Mucosa of gallbladder (tissue), 1 donor: ENCODE data around the gene CCSER1. TPM values are rescaled to one million over a fixed set of nuclear protein-coding genes. Genes with fewer than 3 reads are reported as not detected.
"Not testable (repeated sequence)": the region's sequence is repeated elsewhere in the genome, so short reads cannot be mapped to it uniquely, and the experiment has no call there.

Experiments used
- DNase-seq: peaks from one replicate; pipeline ENCODE4 v3.0.0-alpha.2; 2020; ENCODE audit warnings: low spot score
- total RNA-seq: library from RNA; stranded (reverse); gene quantifications from one replicate; pipeline ENCODE4 v1.2.1, GENCODE V29; 2021
- donor health status: DM: no; HTN: no; CAD: no.

The CCSER1 gene
- total RNA-seq, 1 donor from 2014 or later = 5.4 TPM

DNA sequence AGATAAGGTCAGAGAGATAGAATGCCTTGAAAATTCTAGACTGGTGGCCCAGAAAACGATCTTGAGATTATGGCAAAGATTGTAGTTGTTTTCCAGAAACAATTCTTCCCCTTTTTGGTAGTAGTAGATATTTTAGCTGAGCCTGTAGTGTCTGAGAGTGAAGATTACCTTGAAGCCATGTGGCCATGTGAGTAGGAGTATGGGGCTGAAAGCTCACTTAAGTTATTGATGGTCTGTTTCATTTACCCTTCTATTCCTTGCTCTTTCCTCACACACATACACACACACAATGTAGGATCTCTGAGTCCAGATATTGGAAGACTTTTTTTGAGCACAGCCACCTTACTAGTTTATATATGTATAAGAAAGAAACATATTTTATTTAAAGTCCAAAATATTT, 1234.9 kb downstream of the CCSER1 start:
- DNase-seq = no peak

DNA sequence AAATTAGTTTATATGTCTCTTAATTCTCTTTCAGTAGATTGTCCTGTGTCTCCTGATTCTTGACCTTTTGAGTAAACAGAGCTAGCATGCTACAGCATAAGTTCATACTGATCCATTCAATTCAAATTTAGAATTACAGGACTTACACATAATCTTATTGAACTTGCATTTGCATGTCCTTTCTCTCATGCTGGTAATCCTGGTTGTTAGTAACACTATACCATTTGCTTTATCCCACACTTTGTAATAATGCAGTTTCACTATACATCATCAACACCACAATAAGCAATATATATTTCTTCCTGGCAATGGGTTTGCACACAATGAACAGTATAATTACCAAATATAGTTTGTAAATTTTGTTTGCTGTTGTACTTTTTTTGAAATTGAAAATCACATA, 1239.4 kb downstream of the CCSER1 start:
- DNase-seq = no peak

DNA sequence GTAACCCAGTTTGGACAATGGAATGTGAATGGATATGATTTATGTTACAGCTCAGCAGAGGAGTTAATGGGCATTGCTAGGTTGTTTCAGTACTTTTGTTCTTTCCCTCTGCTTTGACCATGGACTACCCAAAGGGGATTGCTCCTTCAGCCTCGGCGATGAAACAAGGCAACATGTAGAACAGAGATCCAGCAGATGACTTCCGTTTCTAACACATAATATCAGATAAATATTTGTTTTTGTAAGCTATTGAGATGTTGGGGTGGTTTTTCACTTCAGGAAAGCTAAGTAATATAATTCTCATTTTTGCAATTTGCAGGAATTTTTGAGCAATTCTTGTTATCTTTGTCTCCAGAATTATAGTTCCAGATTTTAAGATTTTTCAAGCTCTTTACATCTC, 1241.9 kb downstream of the CCSER1 start:
- no peak for DNase-seq

DNA sequence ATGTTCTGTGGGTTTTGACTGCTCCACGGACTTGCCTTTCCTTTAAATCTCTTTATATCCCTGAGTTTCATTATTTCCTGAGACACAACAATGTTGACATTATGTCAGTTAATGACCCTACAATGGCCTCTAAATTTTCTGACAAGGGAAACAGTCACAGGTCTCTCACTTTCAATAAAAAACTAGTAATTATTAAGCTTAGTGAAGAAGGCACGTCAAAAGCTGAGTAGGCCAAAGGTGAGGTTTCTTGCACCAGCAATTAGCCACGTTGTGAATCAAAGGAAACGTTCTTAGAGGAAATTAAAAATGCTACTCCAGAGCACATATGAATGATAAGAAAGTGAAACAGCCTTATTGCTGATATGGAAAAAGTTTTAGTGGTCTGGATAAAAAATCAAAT, 1246.4 kb downstream of the CCSER1 start:
- no peak for DNase-seq

DNA sequence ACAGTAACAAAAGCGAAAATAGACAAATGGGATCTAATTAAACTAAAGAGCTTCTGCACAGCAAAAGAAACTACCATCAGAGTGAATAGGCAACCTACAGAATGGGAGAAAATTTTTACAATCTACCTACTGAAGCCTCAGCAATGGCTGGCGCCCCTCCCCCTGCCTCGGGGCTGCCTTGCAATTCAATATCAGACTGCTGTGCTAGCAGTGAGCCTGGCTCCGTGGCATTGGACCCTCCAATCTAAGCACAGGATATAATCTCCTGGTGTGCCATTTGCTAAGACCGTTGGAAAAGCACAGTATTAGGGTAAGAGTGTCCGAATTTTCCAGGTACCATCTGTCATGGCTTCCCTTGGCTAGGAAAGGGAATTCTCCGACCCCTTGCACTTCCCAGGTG, 1278.2 kb downstream of the CCSER1 start:
- DNase-seq = not testable (repeated sequence)

DNA sequence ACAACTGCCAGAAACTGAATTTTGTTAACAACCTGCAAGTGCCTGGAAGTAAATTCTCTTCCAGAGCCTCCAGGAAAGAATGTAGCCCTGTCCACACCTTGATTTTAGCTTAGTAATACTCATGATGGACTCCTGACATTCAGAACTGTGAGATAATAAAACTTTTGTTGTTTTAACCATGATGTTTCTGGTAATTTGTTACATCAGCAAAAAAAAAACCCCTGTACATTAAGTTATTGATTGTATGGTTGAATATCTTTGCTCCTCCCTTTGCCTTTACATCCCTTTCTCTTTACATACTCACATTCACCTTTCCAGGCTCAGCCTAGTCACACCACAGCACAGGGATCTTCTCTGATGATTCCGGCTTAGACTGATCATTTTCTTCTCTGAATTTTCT, 1294.8 kb downstream of the CCSER1 start:
- DNase-seq = no peak

DNA sequence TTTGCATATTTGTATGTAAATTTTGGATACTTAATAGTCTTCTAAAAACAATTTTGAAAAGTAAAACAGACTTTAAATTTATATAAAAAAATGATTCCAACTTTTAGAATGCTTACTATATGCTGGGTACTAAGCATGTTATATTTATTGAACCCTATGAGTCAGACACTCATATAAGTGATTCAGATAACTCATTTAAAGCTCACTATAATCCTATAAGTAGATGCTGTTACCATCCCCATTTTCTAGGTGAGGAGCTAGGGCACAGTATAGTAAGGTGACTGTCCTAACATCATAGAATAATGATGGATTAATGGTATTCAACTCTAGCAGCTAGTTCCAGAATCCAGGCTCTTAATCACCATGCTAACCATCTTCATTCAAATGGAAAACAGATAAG, 1299.5 kb downstream of the CCSER1 start:
- no peak for DNase-seq

DNA sequence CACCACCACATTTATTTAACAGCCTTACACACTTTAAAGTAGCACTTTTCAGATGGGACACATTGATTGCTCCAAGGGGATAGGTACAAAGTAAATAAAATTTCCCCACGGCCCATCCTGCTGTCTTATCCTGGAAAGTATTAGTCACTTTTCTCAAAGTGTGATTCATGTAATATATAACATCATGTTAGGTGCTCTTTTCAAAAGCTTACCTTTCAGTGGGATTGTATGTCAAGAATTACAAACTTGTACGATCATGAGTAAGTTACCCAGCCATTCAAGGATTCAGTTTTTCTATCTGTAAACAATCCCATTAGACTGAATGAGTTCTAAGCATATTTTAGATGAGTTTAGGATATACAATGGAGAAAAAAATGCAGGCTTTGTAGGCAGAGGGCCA, 1300.0 kb downstream of the CCSER1 start:
- no peak for DNase-seq

DNA sequence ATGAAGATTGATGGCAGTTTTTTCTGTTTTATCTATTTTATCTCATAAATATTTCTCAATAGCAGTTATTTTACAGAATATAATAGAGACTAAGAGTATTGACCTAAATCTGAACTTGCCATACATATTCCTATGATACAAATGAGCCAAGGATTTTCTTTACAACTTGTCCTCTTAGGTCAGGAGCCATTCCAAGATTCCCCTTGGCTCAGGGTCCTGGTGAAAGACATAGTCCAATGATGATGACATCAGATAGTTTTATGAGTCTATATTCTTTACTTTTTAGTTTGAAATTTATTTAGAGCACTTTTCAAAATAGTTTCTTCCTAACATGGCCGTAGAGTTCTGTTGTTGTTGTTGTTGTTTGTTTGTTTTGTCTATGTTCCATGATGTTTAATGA, 1307.4 kb downstream of the CCSER1 start:
- no peak for DNase-seq

DNA sequence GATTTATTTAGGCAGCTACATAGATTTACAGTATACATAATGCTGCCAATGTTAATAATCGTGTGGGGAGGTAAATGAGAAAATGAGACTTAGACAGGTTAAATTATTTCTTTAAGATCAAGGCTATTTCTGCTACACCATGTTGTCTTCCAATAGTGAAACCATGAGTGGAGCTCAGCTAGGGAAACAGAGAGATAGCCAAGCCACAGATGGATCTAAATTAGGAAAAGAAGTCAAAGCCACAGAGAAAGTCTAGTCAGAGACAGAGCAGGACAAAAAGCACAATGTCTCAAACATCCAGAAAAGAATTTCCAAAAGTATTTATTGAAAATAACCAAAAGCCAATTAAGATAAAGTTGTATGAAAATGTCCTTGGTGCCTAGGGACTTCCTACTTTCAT, 1309.4 kb downstream of the CCSER1 start:
- DNase-seq = no peak

DNA sequence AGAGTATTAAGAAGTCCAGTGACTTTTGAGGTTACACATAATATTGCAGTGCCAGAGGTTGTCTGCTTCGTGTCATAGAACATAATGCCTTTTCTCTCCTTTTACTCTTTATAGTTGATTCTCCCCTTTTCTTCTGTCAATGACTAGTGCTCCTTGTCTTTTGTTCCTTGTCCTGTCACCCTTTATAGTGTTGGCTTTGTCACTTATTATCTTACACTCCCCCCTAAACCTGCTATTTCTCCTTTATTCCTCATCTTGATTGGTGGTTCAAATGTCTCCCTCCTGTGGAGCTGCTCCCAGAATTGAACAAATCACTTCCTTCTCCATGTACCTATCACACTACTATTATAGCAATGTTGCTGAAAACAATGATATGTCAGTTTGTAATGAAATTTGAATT, 1320.0 kb downstream of the CCSER1 start:
- no peak for DNase-seq

DNA sequence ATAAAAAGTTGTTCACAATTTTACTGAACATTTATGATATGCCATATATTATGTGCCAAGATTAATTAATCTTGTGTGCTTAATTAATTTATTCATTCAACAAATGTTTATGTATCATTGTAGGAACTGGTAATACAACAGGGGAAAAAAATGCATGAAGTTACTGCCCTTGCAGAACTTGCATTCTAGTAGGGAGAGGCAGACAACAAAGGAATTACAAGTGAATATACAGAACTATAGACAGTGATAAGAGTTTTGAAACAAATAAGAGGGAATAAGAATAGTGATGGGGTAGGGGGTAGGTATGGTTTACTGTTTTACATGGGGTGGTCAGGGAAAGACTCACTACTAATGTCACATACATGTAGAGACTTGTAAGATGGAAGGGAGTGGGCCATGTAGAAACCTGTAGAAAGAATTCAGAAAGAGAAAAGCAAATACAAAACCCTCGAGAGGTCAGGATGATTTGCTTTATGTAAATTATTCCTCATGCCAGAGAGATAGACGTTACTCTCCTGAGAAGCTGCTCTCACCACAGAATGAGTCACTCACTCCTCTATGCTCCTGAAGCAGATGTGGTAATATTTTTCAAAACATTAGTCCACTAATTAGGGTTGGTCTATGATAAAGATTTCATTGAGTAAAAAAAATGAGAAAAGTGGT, 1321.6 kb downstream of the CCSER1 start:
- no peak for DNase-seq

DNA sequence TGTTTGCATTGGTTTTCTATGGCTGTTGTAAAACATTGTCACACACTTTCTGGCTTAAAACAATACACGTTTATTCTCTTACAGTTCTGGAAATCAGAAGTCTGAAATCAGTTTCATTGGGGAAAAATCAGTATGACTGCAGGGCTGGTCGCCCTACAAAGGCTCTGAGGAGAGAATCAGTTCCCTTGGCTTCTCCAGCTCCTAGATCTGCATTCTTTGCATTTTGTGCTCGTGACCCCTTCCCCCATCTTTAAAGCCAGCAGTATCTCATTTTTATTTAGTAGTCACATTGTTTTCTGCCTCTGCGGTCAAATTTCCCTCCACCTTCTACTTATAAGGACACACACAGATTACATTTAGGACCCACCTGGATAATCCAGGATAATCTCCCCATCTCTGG, 1326.9 kb downstream of the CCSER1 start:
- DNase-seq = no peak

DNA sequence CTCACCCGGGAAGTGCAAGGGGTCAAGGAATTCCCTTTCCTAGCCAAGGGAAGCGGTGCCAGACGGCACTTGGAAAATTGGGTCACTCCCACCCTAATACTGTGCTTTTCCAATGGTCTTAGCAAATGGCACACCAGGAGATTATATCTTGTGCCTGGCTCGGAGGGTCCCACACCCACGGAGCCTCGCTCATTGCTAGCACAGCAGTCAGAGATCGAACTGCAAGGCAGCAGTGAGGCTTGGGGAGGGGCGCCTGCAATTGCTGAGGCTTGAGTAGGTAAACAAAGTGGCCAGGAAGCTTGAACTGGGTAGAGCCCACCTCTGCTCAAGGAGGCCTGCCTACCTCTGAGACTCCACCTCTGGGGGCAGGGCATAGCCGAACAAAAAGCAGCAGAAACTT, 1335.4 kb downstream of the CCSER1 start:
- DNase-seq = not testable (repeated sequence)

DNA sequence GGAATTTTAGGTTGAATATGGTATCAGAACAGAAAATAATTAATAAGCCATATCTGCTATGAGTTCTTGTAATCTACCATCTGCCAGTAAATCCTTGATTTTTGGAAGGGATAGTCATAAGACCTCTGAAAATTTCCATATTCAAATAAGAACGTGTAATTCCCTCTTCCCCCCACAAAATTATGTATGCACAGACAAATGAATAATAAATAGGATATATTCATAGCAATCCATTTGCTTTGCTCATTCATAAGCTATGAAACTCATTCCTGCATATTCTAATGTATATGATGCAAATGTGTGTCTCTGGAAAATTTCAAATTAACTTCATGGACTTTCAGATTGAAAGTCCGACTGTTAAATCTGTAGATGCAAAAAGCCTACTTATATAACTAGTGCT, 1343.5 kb downstream of the CCSER1 start:
- no peak for DNase-seq

DNA sequence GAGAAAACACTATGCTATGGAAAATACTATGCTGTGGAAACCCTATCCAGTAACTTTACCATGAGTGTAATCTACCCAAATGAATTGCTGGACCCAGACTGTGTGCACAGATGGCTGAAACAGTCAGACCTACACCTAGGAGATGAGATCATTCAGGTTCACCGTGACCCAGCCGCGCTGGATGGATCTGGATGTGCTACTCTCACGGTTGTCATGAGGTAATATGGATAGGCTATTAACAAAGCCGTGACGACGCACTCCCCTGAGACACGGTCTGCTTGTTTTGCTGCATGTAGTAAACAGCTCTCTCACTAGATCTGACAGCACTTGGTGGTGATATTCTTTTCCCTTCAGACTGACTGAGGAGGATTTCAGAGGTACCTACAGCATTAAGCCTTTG, 1344.1 kb downstream of the CCSER1 start:
- no peak for DNase-seq

DNA sequence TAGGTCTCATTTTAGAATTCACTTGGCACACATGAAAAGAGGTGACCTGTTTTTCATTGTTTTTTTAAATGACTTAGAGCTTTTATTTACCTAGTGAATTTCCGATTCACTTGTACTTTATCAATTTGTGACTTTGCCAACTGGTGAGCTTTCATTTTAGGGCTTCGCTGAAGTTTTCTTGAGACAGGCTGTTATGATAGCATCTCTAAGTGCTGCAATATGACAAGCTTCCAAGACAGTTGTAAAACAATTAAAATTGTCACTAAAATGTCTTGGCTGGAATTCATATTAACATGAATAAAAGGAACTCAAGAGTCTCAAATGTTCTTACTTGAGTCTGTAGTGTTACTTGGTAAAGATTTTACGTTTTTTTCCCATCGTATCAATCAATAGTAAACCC, 1344.9 kb downstream of the CCSER1 start:
- no peak for DNase-seq

DNA sequence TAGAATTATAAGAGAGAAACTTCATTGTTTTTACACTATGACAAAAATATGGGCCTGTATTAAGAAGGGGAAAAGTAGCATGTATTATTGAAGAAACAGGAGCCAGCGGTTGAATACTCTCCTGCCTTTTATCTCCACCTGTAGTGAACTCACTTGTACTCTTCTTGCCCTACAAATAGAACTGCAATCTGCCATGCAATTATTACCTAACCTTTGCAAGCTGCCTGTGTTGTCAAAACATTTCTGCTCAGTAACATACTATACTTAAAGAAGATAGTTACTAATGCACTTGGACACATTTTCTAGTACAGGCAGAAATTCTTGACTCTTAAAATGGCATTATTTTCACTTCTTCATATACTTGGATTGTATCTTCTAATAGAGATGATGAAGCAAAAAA, 1358.2 kb downstream of the CCSER1 start:
- DNase-seq = no peak

DNA sequence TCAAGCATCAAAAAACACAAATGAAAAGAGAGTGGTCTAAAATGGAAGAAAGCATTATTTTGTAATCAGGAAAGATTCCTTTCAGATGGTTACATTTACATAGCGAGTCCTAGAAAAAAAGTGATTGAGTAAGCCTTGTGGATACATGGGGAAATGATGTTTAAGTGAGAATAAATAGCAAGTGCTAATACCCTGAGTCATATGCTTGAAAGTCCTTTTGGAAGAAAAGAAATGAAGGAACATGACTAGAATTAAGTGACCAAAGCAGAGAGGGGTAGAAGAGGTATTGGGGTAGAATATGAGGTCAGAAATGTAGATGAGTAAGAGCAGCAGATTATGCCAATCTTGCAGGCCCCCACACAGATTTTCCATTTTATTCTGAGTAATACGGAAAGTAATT, 1361.8 kb downstream of the CCSER1 start:
- no peak for DNase-seq

DNA sequence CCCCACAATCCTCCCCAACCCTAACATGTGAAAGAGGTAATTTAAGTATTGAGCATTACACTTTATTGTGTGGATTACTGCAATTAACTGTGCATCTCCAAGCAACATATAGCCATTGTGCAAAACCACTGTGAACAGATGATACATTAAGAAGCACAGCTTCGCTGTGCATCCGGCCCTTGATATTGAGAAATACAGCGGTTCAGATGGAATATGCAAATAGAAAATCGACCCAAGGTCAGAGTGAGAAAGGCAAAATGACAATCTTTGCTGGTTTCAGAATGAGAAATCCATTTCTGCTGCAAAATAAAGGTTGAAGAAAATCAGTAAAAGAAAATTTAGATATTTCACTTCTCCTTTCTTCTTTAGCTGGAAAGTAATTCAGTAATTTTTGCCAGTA, 1370.7 kb downstream of the CCSER1 start:
- DNase-seq = no peak

DNA sequence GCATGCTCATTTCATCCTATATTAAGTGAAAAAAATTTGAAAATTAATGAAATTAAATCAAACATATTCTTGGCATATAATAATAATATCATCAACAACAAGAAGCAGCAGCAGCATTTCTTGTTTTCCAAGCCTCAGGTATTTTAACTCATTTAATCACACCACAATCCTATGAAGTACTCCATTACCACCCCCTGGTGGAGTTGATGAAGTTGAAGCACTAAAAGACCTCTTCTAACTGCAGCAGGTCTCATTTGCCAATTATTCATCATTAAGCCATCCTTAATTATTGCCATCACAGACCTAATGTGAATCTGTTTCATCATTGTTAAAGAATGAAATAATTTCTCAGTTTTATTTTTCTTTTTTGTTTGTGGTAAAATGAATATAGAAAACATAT, 1375.2 kb downstream of the CCSER1 start:
- DNase-seq = no peak

DNA sequence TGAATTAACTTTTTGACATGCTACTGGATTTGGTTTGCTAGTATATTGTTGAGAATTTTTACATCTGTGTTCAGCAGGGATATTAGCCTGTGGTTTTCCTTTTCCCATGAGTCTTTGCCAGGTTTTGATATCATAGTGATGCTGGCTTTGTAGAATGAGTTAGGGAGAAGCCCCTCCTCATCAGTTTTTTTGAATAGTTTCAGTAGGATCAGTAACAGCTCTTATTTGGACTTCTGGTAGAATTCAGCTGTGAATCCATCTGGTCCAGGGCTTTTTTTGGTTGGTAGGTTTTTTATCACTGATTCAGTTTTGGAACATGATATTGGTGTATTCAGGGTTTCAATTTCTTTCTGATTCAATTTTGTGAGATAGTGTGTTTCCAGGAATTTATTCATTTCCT, 1386.1 kb downstream of the CCSER1 start:
- DNase-seq = no peak

DNA sequence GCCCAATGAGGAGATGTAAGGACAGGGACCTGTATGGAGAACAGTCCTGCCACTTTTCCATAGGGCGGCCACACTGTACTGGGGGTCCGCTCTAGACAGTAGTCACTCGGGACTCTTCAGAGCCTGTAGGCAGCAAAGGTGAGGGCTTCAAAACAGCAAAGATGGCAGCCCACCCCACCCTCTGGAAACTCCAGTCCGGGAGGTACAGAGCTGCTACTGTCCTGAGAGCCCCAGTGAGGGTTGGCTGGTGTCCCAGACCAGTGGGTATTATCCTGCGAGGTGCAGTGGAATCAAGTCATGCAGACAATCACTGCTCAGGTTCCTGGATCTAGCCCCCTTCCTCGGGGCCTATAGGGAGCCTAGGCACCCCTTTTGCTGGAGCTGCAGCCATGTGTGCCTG, 1392.0 kb downstream of the CCSER1 start:
- no peak for DNase-seq

DNA sequence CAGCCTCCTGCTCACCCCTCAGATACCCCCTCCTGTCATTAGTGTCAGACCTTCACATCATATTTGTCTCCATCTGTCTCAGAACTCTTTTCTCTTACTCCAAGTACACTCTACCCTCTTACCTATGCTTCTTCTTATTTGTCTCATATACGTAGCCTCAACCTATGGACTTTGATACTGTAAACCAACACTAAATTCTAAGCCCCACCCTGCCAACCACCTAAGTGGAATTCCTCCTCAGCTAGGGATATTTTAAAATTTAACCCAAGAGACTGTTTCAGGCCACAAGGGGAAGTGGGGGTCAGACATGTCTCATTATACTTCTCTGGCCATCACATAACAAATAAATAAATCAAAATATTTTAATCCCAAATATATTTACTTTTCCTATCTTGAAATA, 1398.4 kb downstream of the CCSER1 start:
- DNase-seq = no peak

DNA sequence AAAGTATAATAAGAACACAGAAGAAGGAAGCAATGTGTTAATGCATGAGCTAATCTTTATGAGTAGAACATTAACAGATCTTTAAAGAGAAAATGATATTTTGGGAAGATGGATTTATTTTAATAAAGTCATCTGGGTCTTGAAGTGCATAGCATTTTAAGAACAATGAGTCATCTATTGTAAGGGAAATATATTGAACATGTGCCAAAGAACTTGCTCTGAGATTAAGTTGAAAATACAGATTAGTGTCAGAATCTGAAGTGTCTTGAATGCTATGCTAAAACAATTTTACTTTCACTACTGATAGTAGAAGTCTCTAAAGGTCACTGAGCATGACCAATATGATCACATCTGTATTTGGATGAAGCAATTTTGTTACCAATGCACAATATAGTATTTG, 1399.9 kb downstream of the CCSER1 start:
- no peak for DNase-seq
